Thoracic aorta (tissue), 2 donors: ENCODE results near the gene CPZ. TPM values are rescaled to one million over a fixed set of nuclear protein-coding genes. Genes with fewer than 3 reads are reported as not detected.
"Not testable (repeated sequence)": the region's sequence is repeated elsewhere in the genome, so short reads cannot be mapped to it uniquely, and the experiment has no call there.

Source experiments
- ATAC-seq: fragments of 150-250 bp; one replicate; pipeline ENCODE4 v1.8.0; 2017; ENCODE audit warnings: low read depth; ENCODE audit not compliant: insufficient number of reproducible peaks, low FRiP score
- DNase-seq: peaks from one replicate; pipeline ENCODE4 v3.0.0-alpha.2; 2020; ENCODE audit warnings: low spot score
- H3K27ac ChIP-seq, 2 donors: fragments of 200-600 bp; sonication (generic); 1 replicate in 1 of 2; 2 replicates in 1 of 2; pipeline ENCODE4 v1.5.1; 2016; ENCODE audit warnings: mild to moderate bottlenecking in 2 of 2, moderate library complexity in 2 of 2
- H3K27me3 ChIP-seq: fragments of 200-600 bp; sonication (generic); replicated peaks from 2 replicates; pipeline ENCODE4 v1.6.0; 2016; ENCODE audit warnings: mild to moderate bottlenecking; ENCODE audit not compliant: insufficient read depth
- H3K36me3 ChIP-seq: fragments of 200-600 bp; sonication (generic); one replicate; pipeline ENCODE4 v1.5.1; 2016
- H3K4me1 ChIP-seq, 2 donors: fragments of 200-600 bp; sonication (generic); 1 replicate in 1 of 2; 2 replicates in 1 of 2; pipeline versions ENCODE4 v1.5.1 to v1.6.0; 2016; ENCODE audit warnings: low read depth in 2 of 2, mild to moderate bottlenecking in 1 of 2; ENCODE audit not compliant: control insufficient read depth in 1 of 2
- H3K4me3 ChIP-seq: fragments of 200-600 bp; sonication (generic); 2 replicates; pipeline ENCODE4 v1.5.1; 2016; ENCODE audit warnings: mild to moderate bottlenecking
- H3K9me3 ChIP-seq: fragments of 200-600 bp; sonication (generic); 2 replicates; pipeline ENCODE4 v1.5.1; 2016
- CTCF ChIP-seq: fragments of 200-600 bp; sonication (generic); IDR thresholded peaks from one replicate; pipeline ENCODE4 v1.5.1; 2019; ENCODE audit warnings: antibody characterized with exemption
- total RNA-seq, 2 donors: library from RNA; depleted of rRNA; stranded (reverse); fragments of >200 nt; gene quantifications; one replicate each; pipeline versions ENCODE4 v1.1.0 to v1.2.3, GENCODE V29; 2016

The CPZ gene
- total RNA-seq, 2 donors from 2014 or later: 3.0 to 6.1 TPM

DNA sequence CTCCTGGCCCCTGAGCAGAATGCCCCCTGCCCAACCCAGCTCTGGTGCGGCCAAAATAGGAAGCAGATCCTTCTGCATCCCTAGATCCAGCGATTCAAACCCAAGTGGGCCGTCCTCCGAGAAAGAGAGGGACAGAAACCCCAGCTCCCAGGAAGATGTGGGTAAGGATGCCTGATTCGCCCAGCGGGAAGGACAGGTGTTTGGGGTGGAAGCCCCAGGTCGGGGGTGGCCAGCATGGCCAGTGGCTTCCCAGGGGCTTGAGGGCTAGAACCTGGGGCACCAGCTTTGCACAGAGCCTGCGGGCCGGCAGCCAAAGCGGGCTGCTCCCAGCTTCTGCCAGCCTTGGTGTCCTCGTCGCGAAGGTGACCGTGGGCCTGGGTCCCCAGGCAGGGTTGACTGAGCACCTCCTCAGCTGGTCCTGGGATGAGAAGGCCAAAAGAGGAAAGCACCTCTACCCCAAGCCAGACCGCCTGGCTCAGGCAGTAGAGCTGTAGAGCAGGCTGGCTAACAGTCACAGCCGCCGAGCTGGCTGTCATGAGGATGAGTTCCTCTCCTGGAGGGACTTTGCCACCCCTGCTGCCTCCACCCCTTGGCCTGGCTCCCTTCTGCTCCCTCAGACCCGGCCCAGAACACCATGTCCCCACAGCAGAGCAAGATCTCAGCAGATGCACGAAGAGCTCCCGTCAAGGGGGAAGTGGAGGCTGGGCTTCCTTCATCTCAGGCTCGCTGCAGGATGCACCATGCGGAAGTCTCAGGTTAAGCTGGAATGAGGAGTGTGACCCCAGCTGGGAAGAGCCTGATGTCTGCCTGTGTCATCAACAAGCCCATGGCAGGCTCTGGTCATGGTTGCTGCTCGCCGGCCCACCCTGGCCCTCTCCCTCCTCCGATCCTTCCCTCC is 59.9 kb downstream of the CPZ start:
- no peaks in the 10 kb centered on the region for H3K36me3 ChIP-seq
- H3K27me3 ChIP-seq: no peaks in the 10 kb centered on the region
- no peak for DNase-seq

GRCh38 chr4:8653326-8654000 is 60.9 kb downstream of the CPZ start:
- H3K27ac ChIP-seq: no peak overlapping the region
- no peak overlapping the region for H3K4me3 ChIP-seq
- no peak for TF ChIP-seq CTCF
- H3K9me3 ChIP-seq: no peaks in the 10 kb centered on the region
- DNase-seq (no peak), ATAC-seq (no peak)
- H3K36me3 ChIP-seq: no peaks in the 10 kb centered on the region
- no peaks in the 10 kb centered on the region for H3K27me3 ChIP-seq
- H3K4me1 ChIP-seq: no peaks in the 10 kb centered on the region

More for the DNA sequence above, 59.9 kb downstream of the CPZ start:
- no peak for TF ChIP-seq CTCF
- no peak overlapping the region for H3K4me3 ChIP-seq
- ATAC-seq: no peak
- no peak overlapping the region for H3K27ac ChIP-seq
- H3K4me1 ChIP-seq: no peaks in the 10 kb centered on the region
- no peaks in the 10 kb centered on the region for H3K9me3 ChIP-seq

DNA sequence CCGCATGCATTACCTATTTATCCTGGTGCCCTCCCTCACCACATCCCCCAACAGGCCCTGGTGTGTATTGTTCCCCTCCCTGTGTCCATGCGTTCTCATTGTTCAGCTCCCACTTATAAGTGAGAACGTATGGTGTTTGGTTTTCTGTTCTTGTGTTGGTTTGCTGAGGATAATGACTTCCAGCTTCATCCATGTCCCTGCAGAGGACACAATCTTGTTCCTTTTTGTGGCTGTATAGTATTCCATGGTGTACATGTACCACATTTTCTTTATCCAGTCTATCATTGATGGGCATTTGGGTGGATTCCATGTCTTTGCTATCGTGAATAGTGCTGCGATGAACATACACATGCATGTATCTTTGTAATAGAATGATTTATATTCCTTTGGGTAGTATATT is 61.6 kb downstream of the CPZ start:
- H3K4me1 ChIP-seq, H3K4me3 ChIP-seq, H3K27ac ChIP-seq, ATAC-seq, H3K9me3 ChIP-seq, H3K36me3 ChIP-seq, DNase-seq, H3K27me3 ChIP-seq: not testable (repeated sequence)

DNA sequence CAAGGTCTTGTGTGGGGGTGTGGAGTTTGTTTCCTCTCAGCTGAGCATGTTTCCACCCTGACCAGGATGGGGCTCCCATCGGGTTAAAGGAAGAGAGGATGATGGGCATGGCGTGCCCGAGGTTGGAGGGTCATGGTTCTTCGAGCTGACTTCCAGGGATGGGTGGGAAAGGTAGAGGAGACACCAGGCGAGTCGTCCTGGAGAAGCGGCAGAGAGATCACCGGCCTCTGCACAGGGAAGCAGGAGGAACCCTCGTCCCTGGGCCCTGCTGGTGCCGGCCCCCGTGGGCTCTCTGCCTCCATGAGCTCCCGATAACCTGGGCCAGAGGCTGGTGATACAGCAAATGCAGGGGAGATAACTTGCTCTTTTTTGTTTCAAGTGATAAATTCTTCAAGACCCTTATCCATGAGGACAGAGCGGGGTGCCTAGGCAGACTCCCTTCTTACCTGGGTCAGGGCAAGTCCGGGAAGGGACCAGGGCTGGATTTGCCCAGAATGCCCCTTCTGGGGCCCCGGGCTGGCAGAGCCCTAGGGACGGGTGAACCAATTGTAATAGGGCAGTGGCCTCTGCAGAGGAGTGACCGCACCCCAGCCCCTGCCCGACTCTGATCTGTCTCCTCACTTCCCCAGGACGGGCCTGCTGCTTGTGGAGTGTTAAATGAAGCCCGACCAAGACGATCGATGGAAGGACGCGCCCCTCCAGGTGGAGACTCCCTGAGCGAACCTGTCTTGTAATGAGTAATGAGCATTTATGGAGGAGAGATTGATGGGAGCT is 63.0 kb downstream of the CPZ start:
- ATAC-seq: no peak
- no peak for TF ChIP-seq CTCF
- DNase-seq: no peak
- no peaks in the 10 kb centered on the region for H3K9me3 ChIP-seq
- H3K36me3 ChIP-seq: no peaks in the 10 kb centered on the region
- no peaks in the 10 kb centered on the region for H3K4me1 ChIP-seq
- no peak overlapping the region for H3K4me3 ChIP-seq
- H3K27me3 ChIP-seq: no peaks in the 10 kb centered on the region
- H3K27ac ChIP-seq: no peak overlapping the region

- Histone ChIP-seq H3K4me1 (no peaks in the 10 kb centered on the region), H3K9me3 (no peaks in the 10 kb centered on the region), H3K4me3 (no peak overlapping the region), H3K27ac (no peak overlapping the region), H3K27me3 (no peaks in the 10 kb centered on the region), H3K36me3 (no peaks in the 10 kb centered on the region)
- DNase-seq (no peak), ATAC-seq (no peak)
- TF ChIP-seq CTCF: no peak
Measured at GRCh38 chr4:8656185-8656517, 63.6 kb downstream of the CPZ start.
